Right ventricle myocardium inferior (tissue), 1 donor: ENCODE data around the gene MED25. TPM values are rescaled to one million over a fixed set of nuclear protein-coding genes. Genes with fewer than 3 reads are reported as not detected.

Experiments used
- ATAC-seq: fragments of 200-7000 bp; cut with Tn5 transposase; one replicate; pipeline ENCODE4 v1.9.1; 2020; ENCODE audit warnings: mild to moderate bottlenecking, moderate library complexity
- DNase-seq: peaks from one replicate; pipeline ENCODE4 v3.0.0; 2021; ENCODE audit errors: missing footprints
- intact Hi-C: fragments of 100-400 bp; cut with DNase I; formaldehyde crosslinking; loops from one replicate; pipeline ENCODE4 v1.11.0; 2022
- long read RNA-seq: library from polyadenylated mRNA; unstranded; transcript quantifications from one replicate; pipeline ENCODE4 v2.0.0, GENCODE V29; 2021
- total RNA-seq: library from RNA; stranded (reverse); fragmentation: NEBNext Ultra II Directional; extraction: Animal tissue kit (Norgen Biotek cat#: 25700); gene quantifications from one replicate; pipeline ENCODE4 v1.2.1, GENCODE V29; 2021
- donor health status: DM: no; HTN: yes; CAD: no; lungs with severe emphysema.

MED25 gene
- total RNA-seq, result 70.4 TPM
- long read RNA-seq, transcript MED25-201 (18 exons, 2,332 nt), result major isoform, 11 of 41 reads
- long read RNA-seq, partial matches to known transcripts, result 21 of 41 reads
- long read RNA-seq, other reads (novel, unspliced or antisense), result 7 of 41 reads

DNA sequence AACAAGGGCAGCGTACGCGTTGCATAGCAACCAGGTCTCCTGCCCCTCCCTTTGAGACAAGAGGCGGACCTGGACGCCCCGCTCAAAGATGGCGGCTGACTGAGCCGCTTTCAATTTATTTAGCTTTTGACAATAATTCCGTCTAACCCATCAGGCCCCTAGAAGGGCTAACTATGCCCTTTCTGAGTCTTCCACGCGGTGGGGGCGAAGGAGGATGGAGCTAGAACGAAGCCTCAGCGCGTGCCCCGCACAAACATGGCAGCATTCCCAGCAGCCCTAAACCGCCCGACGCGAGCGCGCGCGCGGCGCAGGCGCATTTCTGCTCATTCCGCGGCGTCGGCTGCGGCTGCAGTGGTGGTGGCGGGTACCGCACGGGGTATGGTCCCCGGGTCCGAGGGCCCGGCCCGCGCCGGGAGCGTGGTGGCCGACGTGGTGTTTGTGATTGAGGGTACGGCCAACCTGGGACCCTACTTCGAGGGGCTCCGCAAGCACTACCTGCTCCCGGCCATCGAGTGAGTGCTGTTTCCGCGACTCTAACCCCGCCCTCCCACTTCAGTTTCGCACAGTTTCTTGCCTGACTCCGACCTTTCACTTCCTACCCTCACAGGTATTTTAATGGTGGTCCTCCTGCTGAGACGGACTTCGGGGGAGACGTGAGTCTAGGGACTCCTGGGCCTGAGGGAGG is at the start of gene MED25:
Gene MED25, plus strand, starts transcription at position 326 of the 685 bp plus-strand sequence. Its CDS starts 53 bp downstream, at position 379.
- ATAC-seq, result peak; percentile 73
- peak; percentile 95 for DNase-seq
- intact Hi-C loops, result loop anchor here (2.0 kb wide), 1 partner anchor 59 kb away; the partner anchor contains the start of genes AKT1S1 and TBC1D17

DNA sequence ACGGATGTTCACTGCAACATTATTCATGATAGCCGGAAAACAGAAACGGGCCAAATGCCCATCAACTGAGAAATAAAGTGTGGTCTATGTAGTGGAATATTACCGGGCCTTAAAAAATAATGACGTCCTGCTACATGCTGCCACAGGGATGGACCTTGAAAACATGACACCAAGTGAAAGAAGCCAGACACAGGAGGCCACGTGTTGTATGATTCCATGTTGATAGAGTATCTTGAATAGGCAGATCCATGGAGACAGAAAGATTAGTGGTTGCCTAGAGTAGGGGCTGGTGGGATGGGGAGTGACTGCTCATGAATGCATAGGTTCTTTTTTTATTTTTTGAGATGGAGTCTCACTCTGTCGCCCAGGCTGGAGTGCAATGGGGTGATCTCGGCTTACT is 47.6 kb upstream of the MED25 start:
- ATAC-seq (no peak), DNase-seq (no peak)
- intact Hi-C loops, result no loop called here

DNA sequence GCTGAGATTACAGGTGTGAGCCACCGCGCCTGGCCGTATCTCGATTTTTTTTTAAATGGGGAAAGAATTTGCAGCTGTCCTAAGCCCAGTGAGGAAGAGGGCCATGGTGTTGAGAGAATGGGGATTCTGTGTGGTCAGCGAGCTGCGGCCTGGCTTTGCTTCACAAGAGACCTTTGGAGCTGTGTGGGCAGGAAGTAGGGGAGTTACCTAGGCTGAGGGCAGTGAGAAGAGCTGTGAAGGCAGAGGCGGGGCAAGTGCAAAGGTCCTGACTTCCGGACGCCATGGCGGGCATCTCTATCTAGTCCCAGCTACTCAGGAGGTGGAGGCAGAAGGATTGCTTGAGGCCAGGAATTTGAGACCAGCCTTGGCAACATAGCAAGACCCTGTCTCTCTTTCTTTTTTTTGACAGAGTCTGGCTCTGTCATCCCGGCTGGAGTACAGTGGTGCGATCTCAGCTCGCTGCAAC is 46.4 kb upstream of the MED25 start:
- ATAC-seq, result no peak
- intact Hi-C loops, result no loop called here
- DNase-seq, result no peak

DNA sequence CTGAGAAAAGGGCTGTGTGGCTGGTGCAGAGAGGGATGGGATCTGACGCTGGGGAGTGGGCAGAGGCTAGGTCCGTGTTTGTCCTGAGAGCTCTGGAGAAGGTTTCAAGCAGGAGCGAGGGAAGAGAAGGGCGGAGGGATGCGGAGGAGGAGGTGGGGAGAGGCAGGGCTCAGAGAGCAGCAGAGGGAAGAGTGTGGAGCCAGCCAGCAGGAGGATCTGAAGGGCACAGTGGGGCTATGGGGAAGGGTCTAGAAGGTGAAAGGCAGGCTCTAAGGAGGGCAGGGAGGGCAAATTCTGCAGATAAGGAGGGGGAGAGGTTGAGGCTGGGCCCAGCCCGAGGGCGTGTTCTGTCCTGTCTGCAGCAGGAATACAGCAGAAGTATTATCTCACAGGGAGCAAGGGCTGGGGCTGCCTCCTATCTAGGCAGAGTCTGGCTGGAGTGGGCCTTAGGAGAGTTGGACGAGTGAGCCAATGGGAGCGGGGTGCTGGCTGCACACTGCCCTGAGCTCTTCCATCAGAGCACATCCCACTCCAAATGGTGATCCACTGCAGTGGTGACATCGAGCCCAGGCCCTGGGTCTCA is 45.1 kb upstream of the MED25 start:
- intact Hi-C loops, result no loop called here
- DNase-seq, result no peak
- no peak for ATAC-seq

DNA sequence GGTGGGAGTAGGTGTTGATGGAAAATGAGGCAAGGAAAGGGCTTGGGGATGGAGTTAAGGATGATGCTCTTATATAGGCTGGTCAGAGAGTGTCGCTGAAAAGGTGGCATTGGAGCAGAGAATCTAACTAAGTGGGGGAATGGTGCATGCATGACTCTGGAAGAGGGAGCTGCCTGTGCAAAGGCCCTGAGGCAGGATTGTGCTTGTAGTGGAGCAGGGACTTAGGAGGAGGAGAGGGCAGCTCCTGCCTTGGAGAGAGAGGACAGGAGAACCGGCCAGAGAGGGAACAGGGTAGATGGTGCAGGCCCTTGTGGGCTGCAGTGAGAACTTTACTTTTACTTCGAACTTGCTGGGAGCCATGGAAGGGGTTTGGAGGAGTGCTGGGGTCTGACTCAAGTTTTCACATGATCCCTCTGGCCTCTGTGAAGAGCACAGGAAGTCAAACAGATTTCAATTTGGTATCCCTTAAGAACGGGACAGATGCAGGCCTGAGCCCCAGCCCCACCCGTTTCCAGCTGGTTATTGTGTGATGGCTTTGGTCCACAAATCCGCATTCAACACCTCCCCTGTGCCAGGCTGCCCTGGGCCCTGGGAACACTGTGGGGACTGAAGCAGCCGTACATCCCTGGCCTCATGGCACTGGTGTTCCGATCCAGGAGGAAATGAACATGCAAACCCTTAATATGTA is 44.3 kb upstream of the MED25 start:
- intact Hi-C loops, result no loop called here
- DNase-seq, result no peak
- ATAC-seq, result no peak

DNA sequence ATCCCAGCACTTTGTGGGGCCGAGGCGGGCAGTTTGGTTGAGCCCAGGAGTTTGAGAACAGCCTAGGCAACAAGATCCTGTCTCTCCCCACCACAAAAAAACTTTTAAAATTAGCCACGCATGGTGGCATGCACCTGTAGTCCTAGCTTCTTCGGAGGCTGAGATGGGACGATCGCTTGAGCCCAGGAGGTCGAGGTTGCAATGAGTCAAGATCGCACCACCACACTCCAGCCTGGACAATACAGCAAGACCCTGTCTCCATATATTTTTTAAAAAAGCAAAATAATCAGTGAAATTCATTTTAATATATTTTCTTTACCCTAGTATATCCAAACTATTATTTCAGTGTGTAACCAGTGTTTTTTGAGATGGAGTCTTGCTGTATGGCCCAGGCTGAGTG is 43.1 kb upstream of the MED25 start:
- DNase-seq (no peak), ATAC-seq (no peak)
- intact Hi-C loops, result no loop called here

DNA sequence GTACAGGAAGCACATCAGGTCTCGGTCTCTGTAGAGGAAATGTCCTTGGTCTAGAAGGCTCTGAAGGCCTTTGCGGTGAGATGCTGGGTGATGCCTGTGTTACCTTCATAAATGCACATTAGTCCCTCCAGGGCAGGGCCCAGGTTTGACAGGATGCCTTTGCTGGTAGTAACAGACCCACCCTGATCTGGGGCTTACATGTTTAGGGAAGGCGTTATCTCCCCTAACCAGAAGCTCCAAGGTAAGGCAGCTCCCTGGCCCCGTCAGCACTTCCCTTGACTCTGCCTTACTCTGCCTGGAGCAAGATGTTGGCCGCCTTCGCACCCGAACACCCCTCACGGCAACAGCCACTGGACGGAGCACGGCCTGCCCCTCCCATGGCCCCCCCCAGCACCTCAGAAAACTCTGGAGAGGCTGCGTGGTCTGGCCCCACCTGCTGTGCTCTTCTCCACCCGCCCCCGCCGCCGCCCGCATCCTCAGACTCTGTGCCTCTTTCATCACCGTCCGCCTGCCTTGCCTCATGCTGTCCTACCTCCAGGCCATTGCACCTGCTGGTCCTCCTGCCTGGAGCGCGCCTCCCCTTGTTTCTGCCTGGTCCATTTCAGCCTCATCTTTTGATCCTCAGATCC is 42.2 kb upstream of the MED25 start:
- ATAC-seq (no peak), DNase-seq (no peak)
- intact Hi-C loops, result no loop called here

DNA sequence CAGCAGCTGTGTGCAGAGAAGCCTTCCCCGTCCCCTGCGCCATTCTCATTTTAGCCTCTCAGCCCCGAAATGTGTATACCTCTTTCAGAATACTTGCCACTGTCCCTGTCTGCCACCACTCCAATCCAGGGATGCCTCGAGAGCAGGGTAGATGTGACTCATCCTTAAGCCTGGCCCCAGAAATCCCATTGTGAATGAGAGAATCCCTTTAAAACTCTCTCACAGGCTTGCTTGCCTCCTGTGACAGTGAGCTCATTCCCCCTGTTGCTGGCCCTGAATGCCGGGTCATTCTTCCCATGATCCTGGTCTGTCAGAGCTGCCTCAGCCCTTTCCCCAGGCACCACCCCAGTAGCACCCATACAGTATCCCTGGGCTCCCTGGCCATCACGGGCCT is 41.7 kb upstream of the MED25 start:
- ATAC-seq (no peak), DNase-seq (no peak)

DNA sequence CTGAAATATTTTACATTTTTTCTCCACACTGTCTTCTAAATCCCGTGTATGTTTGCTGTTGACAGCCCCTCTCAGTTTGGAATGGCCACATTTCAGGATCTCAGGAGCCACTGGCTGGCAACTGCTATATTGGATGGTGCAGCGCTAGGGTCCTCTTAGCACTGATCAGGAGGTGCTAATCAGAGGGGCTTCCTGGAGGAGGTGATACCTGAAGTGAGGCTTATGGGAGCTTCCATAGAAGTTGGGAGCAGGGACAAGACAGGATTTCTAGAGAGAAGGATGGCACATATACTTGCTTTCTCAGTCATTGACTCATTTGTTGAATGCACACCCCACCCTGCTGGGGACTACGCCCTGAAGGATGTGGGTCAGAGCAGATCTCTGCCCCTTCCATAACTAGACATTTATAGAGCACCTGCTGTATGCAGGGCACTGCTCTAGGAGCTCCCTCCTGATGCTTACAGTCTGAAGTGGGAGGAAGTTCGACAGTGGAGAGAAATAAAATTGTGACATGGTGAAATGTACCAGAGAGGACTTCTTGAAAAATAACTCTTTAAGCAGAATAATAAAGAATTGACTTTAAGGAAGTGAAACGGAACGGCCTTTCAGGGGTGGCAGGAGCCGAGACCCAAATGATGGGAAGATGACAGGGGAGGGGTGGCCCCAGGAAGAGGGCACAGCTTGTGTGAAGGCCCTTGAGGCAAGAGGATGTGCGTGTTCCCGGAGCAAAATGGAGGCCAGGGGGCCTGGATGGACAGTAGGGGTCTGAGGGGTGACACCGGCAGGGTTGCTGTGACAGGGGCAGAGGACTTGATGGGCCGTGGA is 38.1 kb upstream of the MED25 start:
- intact Hi-C loops, result no loop called here

More for the DNA sequence above, 41.7 kb upstream of the MED25 start:
- intact Hi-C loops, result no loop called here

DNA sequence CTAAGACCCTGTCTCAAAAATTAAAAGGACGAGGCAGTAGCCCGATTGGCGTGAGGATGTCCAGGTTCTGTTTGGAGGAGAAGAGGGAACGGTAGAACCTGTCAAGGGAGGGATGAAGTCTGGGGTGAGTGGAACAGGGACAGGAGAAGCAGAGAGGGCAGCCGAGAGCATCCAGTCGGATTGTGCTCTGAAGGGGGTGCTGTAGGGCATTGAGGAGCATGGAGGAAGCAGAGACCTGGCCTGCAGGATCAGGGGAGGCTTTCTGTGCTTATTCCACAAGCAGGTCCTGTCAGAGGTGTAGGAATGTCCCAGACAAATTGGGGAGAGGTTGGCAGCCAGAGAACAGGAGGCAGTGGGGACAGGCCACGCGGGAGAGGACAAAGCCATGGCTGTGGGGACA is 37.2 kb upstream of the MED25 start:
- no peak for DNase-seq
- ATAC-seq, result no peak
- intact Hi-C loops, result no loop called here

More for the DNA sequence above, 38.1 kb upstream of the MED25 start:
- DNase-seq (no peak), ATAC-seq (no peak)

DNA sequence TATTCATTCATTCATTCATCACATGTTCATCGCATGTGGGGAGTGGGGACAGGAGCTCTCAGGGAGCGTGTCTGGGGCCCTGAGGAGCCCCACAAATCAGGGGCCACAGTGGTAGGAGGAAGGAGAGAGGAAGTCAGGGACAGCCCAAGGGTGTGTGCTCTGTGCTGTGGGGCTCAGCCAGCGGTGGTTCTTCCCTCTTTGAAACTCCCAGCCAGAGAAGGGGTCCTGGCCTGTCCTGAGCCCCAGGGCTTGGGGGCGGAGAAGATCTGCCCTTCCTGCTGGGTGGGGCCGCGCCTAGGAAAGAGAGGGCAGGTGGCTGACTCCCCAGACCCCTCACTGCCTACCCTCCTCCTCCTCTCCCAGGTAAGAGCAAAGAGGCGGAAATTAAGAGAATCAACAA is 36.7 kb upstream of the MED25 start:
- ATAC-seq (no peak), DNase-seq (no peak)
- intact Hi-C loops, result no loop called here

DNA sequence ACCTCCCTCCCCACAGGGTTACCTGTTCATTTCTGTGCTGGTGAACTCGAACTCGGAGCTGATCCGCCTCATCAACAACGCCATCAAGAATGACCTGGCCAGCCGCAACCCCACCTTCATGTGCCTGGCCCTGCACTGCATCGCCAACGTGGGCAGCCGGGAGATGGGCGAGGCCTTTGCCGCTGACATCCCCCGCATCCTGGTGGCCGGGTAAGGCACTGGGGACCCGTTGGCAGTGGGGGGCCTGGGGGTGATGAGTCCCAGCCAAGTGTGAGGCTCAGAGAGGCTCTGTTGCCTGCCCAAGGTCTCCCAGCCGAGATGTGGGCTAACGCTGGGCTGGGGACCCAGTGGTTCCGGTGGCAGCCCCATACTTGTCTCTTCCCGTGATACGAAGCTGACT is 35.6 kb upstream of the MED25 start:
- intact Hi-C loops, result no loop called here
- ATAC-seq (no peak), DNase-seq (no peak)

DNA sequence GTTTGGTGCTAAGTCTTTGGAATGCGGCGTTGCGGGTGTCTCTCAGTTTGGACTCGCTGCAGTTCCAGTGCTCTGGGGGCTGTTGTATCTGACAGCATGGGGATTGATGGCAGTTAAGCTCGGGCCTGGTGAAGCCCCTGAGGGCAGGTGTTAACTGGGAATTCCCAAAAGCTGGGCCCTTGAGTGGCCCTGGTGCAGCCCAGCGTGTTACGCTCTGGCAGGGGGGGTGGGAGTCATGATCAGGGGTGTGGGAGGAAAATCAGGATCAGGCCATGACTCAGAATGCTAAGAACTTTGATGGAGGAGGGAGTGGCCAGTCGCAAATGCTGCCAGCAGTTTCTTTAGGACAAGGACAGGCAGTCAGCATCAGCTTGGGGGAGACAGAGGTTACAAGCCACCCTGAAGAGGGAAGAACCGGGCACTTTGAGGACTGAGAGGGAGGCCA is 31.7 kb upstream of the MED25 start:
- DNase-seq, result no peak
- intact Hi-C loops, result no loop called here
- ATAC-seq, result no peak

DNA sequence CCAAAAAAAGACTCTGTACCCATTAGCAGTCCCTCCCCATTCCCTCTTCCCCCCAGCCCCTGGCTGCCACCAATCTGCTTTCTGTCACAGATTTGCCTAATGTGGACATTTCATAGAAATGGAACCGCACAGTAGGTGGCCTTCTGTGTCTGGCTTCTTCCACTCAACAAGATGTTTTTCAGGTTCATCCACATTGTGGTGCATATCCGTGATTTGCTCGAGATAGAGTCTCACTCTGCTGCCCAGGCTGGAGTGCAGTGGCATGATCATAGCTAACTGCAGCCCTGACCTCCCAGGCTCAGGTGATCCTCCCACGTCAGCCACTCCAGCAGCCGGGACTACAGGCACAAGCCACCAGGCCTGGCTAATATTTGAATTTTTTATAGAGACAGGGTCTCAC is 30.3 kb upstream of the MED25 start:
- DNase-seq (no peak), ATAC-seq (no peak)
- intact Hi-C loops, result no loop called here

DNA sequence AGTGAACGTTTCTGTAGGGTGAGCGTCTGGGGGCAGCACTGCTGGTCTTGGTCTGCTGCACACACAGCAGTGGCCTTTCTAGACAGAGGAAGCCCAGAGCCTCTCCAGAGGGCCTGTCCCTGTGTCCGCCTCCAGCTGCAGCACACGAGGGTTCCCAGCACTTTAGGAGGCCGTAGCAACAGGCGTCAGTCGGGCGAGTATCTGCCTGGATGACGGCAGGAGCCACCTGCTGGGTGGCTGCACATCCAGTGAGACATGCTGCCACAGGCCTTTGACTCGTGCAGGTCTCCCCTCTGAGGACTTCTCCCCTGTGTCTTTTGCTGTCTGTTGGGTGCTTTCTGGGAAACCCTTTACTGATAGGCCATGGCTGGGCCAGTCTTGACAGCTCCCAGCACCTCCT is 29.2 kb upstream of the MED25 start:
- intact Hi-C loops, result no loop called here
- ATAC-seq, result no peak
- no peak for DNase-seq

DNA sequence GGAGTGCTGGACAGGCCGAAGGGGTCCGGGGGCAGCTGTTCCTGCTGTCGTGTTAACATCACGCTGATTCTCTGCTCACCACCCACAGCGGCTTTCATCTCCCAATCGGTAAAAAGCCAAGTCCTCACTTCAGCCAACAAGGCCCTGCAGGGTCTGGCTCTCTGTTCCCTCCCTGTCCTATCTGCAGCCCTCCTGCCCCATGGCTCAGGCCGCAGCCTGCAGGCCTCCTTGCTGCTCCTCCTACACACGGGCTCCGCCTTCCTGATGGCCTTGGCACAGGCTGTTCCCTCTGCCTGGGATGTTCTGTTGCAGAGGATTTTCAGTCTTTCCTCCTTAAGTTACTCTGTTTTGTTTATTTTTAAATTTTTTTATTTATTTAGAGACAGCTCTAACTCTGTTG is 27.2 kb upstream of the MED25 start:
- ATAC-seq (peak; percentile 85), DNase-seq (no peak)
- intact Hi-C loops, result no loop called here

DNA sequence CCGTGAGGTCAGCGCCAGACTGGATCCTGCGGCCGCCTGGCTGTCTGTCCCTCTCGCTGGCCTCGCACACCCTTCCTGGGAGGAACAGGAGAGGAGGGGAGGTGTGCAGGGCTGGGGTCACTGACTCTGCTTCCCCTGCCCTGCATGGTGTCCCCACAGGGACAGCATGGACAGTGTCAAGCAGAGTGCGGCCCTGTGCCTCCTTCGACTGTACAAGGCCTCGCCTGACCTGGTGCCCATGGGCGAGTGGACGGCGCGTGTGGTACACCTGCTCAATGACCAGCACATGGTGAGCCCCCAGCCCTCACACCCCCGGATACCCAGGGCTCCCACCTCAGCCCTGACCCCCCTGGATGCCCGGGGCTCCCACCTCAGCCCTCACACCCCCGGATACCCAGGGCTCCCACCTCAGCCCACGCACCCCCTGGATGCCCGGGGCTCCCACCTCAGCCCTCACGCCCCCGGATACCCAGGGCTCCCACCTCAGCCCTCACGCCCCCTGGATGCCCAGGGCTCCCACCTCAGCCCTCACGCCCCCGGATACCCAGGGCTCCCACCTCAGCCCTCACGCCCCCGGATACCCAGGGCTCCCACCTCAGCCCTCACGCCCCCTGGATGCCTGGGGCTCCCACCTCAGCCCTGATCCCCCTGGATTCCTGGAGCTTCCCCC is 26.2 kb upstream of the MED25 start:
- ATAC-seq, result no peak
- DNase-seq, result no peak
- intact Hi-C loops, result no loop called here
